GM21786 (cell line): ENCODE results near the gene AIM2.
"Not testable (repeated sequence)": the region's sequence is repeated elsewhere in the genome, so short reads cannot be mapped to it uniquely, and the experiment has no call there.

ENCODE experiments used
- ATAC-seq: cut with Tn5 transposase; IDR thresholded peaks from one replicate; pipeline ENCODE4 v1.9.1; 2021; ENCODE audit not compliant: unreplicated experiment

The AIM2 gene, protein sequence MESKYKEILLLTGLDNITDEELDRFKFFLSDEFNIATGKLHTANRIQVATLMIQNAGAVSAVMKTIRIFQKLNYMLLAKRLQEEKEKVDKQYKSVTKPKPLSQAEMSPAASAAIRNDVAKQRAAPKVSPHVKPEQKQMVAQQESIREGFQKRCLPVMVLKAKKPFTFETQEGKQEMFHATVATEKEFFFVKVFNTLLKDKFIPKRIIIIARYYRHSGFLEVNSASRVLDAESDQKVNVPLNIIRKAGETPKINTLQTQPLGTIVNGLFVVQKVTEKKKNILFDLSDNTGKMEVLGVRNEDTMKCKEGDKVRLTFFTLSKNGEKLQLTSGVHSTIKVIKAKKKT

DNA sequence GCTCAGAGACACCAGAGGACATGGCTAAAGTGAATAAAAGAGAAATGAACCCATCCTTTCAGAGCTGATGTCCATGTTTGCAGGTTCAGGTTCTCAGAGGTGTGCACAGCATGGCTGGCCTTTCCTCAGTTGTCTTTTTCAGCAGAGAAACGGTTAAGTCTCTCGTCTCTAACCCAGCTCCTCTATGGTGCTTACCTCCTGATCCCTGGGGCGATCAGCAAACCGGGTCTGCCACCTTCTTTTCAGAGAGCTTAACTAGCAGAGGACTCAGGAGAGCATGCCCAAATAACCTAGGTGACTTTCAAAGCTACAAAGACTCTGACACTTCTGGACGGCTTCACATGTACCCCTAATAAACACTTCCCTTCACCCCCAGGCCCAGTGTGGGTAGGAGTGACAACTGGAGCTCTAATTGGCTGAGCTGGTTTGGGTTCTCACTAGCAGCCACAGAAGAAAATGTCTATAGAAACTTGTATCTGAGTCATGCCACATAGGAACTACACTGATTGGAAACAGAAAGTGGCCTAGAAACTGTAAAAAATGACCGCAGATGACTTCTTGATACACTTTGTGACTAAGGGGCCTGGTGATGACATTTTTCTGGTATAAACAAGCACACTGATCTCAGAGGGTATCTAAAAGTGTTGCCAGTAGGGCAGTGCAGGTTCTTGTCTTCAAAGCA, at the start of gene AIM2:
TSS of gene AIM2 (minus strand) at position 329 of the 682 bp plus-strand sequence. CDS start 3,267 bp downstream, outside the sequence.
- ATAC-seq: peak; percentile 80

GRCh38 chr1:159123587-159123986, 47.0 kb upstream of the AIM2 start:
- no peak for ATAC-seq

DNA sequence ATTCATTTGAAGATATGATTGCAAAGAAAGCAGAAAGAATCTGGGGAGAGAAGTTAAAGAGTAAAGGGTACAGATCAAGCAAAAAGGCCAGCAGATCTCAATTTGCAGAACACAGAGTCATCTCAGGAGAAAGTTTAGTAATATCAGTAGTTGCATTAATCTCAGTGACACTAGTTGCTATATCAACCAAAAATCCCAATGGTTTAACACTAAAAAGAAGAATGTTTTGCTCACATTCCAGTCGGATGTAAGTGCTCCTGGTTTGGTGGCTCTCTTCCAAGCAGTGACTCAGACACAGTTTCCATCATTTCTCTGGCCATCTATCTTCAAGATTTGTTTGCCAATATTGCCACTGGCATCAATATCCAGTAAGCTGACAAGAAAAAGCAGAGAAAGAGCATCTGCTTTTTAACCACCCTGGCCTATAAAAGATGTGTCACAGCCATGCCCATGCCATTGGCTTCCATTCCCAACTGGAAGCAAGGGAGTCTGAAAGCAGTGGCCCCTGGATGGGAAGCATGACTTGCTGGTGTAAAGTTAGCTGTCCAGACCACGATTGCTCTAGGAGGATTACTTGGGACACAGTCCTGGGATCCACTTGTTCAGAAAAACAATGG, 45.5 kb upstream of the AIM2 start:
- ATAC-seq: peak; percentile 74

GRCh38 chr1:159121526-159121925, 45.0 kb upstream of the AIM2 start:
- ATAC-seq: peak; percentile 84

DNA sequence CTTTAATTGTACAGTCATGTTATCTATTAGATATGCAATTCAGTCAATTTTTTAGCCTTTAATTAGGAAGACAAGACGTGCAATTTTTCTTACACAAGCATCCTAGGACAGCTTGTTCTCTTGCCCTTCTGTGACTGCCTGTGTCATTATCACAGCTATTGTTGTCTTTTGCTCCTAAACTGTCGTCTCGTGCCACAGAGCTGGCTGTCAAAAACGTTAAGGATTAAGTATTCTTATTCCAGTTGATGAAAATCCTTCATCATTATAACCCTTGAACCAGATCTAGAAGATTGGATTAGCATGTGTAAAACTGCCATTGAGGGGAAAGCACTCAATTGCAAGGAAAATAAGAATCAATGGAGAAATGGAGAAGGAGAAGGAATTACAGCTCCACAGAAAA, 43.8 kb upstream of the AIM2 start:
- ATAC-seq: no peak

GRCh38 chr1:159113596-159114433, 37.2 kb upstream of the AIM2 start:
- no peak for ATAC-seq

DNA sequence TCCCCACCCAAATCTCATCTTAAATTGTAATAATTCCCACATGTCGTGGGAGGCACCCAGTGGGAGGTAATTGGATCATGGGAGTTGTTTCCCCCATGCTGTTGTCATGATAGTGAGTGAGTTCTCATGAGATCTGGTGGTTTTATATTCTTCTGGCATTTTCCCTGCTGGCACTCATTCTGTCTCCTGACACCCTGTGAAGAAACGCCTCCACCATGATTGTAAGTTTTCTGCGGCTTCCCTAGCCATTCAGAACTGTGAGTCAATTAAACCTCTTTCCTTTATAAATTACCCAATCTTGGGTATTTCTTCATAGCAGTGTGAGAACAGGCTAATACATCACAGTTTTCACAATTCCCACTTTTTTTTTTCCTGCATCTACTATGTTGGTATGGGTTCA, 26.5 kb upstream of the AIM2 start:
- ATAC-seq: not testable (repeated sequence)

DNA sequence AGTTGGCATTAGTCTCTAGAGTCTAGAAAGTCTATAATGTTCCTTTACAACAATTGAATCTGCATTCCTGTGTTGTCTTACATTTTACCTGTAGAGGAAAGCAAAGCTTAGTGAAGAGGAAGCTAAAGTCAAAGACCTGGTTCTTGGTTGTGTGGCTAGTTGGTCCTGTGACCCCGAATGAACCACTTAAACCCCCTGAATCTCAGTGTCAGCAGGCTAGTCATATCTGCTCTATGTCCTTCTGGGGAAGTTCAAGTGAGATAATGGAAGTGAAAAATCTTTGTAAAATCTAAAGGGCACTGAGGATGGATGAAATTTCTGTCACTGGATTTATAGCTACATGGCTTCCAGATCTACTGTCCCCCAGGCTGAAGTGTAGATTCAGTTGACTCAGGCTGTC, 24.0 kb upstream of the AIM2 start:
- ATAC-seq: no peak

DNA sequence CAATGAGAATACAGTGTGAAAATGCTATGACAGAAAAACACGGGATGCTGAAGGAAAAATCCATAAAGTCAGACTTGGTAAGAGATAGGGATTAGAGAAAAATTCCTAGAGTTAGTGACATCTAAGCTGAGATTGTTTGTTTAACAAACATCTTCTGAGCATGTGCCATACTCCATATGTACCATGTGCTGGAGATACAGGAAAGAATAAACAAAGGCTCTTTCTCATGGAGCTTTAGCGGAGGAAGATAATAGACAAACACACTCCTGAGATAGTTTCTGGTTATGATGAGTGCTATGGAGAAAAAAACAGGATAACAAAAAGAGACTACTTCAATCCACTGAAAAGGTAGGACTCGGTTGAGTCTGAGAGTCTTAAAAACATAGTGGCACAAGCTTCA, 22.0 kb upstream of the AIM2 start:
- ATAC-seq: no peak

- no peak for ATAC-seq
These were observed 15.6 kb upstream of the AIM2 start for GRCh38 chr1:159092036-159092760.

GRCh38 chr1:159091607-159092031, 15.1 kb upstream of the AIM2 start:
- ATAC-seq: no peak

DNA sequence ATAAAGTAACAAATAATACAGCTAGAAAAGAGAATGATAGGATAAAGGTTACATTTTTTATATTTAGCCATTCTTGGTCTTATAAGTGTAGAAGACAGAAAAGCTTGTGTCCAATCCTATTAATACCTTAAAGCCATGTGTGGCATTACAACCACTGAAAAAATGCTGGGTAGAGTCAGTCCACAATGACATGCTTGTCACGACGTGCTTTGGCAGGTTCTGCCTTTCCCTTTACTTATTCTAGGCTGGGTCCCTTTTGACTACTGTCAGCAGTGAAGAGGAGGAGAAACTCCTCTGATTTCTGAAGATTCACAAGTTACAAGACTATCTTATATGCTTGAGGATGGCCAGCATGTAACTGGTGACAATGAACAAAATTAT, 14.6 kb upstream of the AIM2 start:
- ATAC-seq: no peak

DNA sequence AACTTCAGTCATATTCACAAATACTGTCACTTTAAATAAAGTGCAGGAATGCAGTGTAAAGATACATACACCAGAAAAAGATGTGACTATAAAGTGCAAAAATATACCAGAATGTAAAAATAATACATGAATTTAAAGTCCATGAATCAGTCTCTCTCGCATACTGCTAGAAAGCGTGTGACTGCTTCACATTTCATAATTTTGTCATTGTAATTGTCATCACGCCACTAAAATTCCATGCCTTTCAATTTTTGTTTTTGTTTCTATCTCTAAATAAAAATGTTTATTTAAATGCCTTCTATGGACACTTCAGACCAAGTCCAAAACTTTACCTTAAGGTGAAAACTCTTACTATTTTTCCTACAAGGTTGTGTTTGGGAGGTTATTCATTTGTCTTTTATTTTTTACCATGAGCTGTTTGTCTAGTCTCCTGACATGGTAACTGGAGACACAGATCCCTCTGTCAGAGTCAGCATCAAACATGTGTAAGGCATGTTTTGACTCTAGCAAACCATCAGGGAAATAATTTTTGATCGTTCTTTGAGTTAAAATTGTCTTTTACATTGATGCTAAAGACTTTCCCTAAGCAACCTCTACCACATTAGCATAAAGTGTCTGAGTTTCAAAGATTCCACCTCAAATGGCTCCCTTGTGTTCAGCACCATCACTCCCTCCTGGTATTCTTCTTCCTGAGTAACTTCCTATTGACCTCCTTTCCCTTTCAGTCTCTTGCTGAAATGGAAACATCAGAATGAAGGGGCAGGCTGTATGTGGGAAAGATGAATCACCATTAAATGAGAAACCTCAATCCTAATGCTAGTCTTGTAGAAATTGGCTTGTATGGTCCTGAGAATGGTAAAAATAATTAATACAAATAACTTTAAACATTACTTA, 14.0 kb upstream of the AIM2 start:
- no peak for ATAC-seq

- ATAC-seq: no peak
These were observed 12.7 kb upstream of the AIM2 start for GRCh38 chr1:159089184-159089791.

DNA sequence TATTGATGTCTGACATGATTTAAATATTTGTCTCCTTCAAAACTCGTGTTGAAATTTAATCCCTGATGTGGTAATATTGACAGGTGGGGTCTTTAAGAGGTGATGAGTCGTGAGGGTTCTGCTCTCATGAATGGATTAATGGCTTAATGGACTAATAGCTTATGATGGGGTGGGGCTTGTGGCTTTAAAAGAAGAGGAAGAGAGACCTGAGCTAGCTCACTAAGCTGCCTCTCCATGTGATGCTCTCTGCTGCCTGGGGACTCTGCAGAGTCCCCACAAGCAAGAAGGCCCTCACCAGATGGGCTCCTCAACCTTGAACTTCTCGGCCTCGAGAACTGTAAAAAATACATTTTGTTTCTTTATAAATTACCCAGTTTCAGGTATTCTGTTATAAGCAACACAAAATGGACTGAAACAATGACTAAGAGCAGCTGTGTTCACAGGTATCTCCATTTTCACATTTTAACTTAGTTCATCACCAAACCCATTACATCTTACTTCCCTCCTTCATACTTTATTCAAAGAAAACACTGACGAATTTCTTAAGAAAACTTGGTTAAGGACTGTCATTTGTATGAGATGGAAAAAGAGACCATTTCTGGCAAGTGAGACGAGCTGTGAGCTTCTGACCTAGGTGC, 12.1 kb upstream of the AIM2 start:
- ATAC-seq: no peak

DNA sequence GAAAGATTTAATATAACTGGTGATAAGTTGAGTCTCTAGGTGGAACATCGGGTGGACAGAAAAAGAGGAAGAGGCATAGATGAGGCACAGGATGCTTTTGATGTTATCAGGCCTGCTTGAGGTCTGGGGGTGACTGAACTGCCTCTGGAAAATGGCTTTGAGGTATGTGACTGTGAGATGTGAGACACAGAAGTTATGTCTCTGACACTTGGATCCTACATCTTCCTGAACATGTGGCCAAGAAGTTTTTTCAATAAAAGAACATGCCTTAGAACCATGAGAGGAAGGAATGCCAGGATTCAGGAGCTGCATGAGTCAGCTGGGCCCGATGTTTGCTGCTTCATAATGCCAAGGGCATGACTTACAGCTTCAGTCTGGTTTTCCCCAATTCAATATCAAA, 11.5 kb upstream of the AIM2 start:
- ATAC-seq: no peak

GRCh38 chr1:159084867-159085266, 8.3 kb upstream of the AIM2 start:
- ATAC-seq: no peak

DNA sequence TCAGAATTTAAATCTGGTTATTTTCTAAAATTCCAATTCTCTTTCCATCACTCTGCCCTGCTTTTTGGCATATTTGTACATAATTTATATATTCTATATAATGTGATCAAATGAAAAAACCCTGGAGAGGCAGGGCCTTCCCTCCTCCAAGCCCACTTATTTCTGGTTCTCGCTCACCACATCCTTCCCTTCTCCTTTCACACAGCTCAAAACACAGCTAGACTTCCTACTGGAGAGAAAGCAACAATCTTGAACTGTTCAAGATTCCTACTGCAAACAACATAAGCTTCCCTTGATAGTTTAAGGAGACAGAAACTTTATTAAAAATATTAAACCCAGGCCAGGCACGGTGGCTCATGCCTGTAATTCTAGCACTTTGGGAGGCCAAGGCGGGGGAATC, 7.6 kb upstream of the AIM2 start:
- no peak for ATAC-seq

DNA sequence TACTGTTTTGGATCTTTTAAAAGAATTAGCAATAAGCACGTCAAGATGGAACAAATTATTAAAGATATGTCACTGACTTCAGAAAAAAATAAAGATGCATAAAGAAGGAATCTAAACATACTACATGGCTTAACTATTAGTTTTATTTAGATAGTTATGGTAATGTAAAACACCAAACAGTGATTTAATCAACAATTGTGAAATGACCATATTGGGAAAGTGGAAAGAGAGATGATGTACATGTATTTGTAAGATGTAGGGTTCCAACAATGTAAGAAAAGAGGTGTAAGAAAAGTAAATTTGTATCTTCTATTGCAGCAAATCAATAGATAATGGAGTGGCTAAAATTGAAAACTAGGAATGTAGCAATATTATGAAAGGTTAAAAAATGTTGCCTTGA, 6.4 kb upstream of the AIM2 start:
- ATAC-seq: no peak
